GM21723 (cell line): ENCODE measurements around the gene LARP1.
"Not testable (repeated sequence)": the region's sequence is repeated elsewhere in the genome, so short reads cannot be mapped to it uniquely, and the experiment has no call there.

ENCODE experiments used
- ATAC-seq: cut with Tn5 transposase; IDR thresholded peaks from one replicate; pipeline ENCODE4 v1.9.1; 2021; ENCODE audit warnings: mild to moderate bottlenecking, moderate library complexity; ENCODE audit not compliant: unreplicated experiment

LARP1 gene

GRCh38 chr5:154755361-154756008 lies at the start of gene LARP1:
Gene LARP1, plus strand, starts transcription at chr5:154755377. Its CDS starts 381 bp downstream, at chr5:154755758.
- peak; percentile 10 for ATAC-seq

GRCh38 chr5:154706416-154706815 lies 48.8 kb upstream of the LARP1 start:
- no peak for ATAC-seq

GRCh38 chr5:154707641-154708040 lies 47.5 kb upstream of the LARP1 start:
- no peak for ATAC-seq

GRCh38 chr5:154708207-154708606 lies 47.0 kb upstream of the LARP1 start:
- no peak for ATAC-seq

GRCh38 chr5:154708846-154709245 lies 46.3 kb upstream of the LARP1 start:
- ATAC-seq, result no peak

- ATAC-seq, result no peak
These were observed 45.5 kb upstream of the LARP1 start for GRCh38 chr5:154709368-154710305.

- no peak for ATAC-seq
These were observed 42.4 kb upstream of the LARP1 start for GRCh38 chr5:154712518-154713437.

GRCh38 chr5:154713615-154714125 lies 41.5 kb upstream of the LARP1 start:
- ATAC-seq, result no peak

GRCh38 chr5:154714266-154714986 lies 40.8 kb upstream of the LARP1 start:
- peak; percentile 80 for ATAC-seq

- ATAC-seq, result no peak
These were observed 33.6 kb upstream of the LARP1 start for GRCh38 chr5:154721481-154722058.

GRCh38 chr5:154722097-154722496 lies 33.1 kb upstream of the LARP1 start:
- no peak for ATAC-seq

GRCh38 chr5:154722936-154723335 lies 32.2 kb upstream of the LARP1 start:
- ATAC-seq, result no peak

- no peak for ATAC-seq
These were observed 31.3 kb upstream of the LARP1 start for GRCh38 chr5:154723740-154724505.

- ATAC-seq, result no peak
These were observed 27.8 kb upstream of the LARP1 start for GRCh38 chr5:154727361-154727760.

- no peak for ATAC-seq
These were observed 26.1 kb upstream of the LARP1 start for GRCh38 chr5:154728939-154729588.

GRCh38 chr5:154729613-154730012 lies 25.6 kb upstream of the LARP1 start:
- no peak for ATAC-seq

GRCh38 chr5:154730761-154731160 lies 24.4 kb upstream of the LARP1 start:
- not testable (repeated sequence) for ATAC-seq

GRCh38 chr5:154732212-154732611 lies 23.0 kb upstream of the LARP1 start:
- no peak for ATAC-seq
